HG03095 (cell line): Measurements from ENCODE around the gene ZCCHC24.

Experiments used
- ATAC-seq: cut with Tn5 transposase; IDR thresholded peaks from one replicate; pipeline ENCODE4 v1.9.1; 2021; ENCODE audit warnings: moderate library complexity; ENCODE audit not compliant: unreplicated experiment

Gene ZCCHC24

DNA sequence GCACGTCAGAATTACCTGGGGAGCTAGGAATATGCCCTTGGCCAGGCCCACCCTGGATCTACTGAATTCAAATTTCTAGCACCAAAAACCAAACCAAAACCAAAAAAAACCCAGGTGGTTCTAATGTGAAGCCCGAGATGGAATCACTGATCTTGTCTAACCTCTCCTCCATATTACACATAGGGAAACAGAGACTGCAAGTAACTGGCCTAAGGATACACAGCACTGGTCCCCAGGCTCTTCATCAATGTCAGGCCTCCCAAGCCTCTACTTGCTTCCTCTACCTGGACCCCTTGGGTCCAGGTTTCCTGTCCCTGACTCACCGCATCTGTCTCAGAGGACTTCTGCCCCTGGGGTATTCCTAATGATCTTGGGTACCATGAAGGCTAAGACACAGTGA is 30.7 kb downstream of the ZCCHC24 start:
- ATAC-seq: no peak

DNA sequence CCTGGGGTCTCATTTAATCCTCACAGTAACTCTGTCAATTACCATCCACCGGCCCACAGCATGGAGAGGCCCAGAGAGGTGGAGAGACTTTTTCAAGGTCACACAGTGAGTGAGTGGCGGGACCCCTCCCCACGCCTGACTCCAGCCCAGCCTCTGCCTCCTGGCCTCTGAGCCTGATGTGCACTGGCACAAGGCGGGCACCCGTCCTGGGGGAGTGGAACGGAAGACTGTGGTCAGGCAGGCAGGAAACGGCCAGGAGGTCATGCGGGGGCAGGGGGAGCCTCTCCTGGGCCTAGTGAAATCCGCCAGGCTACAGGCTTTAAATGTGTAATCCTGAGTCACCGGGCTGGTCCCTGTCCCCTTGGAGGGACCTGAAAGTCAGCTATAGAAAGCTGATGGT is 32.2 kb downstream of the ZCCHC24 start:
- no peak for ATAC-seq

DNA sequence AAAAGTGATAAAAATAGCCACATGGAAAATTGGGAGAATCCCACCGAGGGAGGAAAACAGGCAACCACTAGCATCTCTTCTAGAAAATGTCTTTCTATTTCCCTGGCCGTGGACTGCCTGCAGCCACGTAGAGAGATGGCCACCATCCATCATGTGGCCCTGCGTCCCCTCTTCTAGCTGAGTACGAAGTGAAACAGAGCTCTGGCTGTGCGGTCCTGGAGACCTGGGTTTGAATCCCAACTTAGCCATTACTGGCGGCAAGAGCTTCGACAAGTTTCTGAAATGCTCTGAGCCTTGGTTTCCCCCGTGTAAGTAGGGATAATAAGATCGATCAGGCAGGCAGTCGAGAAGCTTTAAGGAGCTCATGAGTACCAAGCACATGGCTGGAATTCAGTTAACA is 32.9 kb downstream of the ZCCHC24 start:
- ATAC-seq: no peak

DNA sequence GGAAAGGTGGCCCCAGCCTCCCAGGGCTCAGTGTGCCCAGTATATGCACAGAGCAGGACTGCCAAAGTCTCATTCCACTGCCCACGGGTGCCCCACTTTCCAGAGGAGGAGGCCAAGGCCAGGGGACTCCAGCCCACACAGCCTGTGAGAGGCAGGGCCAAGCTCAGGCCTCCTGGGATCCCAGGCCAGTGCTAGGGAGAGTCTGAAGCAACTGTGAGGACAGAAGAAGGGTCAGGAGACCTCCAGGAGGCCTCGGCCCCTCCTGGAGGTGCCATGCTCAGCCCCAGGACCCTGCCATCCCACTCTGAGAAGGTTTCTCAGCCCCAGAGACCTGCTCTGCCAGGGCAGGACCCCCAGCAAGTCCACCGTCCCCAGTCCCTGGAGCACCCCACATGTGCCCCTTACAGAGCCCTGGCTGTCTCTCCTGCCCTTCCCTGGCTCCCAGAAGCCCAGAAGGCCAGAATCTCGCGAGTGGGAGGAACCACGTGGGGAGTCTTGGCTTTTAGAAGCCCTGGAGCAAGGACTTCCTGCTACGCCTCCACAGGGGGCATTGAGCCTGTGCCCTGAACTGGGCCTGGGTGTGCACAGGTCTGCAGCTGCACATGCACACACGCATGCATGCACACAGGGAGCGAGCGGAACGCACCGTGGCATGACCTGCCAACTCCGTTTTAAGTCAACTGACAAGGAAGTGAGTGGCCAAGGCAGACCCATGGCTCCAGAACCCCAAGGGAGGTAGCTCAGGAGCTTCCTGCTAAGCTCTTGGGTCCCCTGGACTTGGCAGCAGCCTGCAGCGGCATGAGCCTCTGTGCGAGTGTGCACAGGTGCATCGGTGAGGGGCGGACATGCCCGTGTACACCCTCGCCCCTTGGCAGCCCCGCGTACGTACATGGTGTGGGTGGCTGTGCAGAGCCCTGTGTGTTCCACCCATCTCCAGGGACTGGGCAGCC is 33.6 kb downstream of the ZCCHC24 start:
- ATAC-seq: no peak

DNA sequence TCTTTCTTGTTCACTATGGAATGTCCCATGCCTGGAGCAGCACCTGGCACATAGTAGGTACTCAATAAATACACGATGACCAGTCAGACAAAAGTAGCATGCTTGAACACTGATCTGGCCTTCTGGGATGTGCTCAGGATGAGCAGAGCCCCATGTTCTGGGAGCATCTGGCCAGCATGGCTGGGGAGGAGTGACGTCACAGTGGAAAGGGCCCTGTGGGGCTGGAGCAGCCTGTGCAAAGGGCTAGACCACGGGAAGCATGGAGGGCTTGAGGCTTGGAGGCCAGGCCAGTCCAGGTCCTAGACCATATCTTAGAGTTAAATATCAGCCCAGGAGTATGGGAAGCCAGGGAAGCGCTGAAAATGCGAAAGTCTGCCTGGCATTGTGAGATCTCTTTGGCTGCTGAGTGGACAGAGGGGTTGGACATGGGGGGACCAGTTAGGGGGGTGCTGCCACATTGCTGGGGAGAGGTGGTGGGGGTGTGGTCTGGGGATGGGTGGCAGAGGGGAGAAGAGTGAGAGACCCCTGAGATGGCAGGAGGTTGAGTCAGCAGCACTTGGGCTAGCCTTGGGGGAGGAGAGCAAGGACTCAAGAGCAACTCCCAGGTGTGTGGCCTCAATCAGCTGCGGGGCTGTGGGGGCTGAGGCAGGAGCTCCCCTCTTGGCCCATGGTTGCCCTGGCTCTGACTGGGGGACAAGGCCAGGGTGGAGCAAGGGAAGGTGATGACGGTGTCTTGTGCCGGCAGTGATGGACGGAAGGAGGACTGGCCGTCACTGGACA is 34.9 kb downstream of the ZCCHC24 start:
- ATAC-seq: no peak

DNA sequence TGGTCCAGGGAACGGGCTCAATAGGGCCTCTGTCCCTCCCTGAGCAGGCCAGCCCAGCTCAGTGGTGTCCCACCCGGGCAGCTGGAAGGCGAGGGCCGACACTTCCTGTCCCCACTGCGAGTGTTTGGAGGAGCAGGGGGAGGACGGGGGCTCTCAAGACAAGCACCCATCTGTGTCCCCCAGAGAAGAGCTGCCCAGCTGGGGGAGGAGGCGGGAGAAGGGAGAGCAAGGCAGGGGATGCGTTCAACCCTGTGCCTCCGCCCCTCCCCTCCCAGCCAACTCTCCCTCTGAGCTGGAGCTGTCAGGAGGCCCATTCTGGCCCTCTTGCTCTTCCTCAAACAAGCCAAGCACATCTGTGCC is 35.7 kb downstream of the ZCCHC24 start:
- ATAC-seq: no peak

DNA sequence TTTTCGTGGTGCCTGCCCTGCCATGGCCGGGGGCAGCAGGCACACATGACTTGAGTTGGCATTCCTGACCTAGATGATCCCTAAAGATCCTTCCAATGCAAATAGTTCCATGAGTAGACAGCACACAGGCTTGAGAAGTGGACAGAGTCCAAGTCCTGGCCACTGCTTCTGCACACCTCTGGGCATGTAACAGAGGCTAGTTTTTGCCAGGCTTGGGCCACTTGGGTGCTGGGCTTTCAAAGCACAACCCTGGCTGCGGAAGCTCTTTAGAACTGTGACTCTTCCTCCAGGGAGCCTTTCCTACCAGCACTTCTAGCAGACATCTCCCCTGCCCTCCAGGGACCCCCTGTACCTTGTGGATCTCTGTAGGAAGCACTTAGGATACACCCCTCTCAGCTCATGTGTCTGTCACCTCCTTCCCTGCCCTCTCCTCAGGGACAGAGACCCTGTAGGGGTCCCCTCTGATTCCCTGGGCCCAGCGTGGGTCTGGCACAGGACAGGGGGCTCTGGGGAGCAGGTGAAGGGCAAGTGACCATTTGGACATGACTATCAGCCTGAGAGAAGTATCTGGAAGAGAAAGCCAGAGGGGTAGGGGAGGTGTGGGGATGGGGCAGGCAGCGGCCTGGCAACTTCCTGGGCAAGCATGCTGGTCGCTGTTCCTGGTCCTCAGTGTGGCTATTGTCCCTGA is 36.2 kb downstream of the ZCCHC24 start:
- ATAC-seq: no peak

DNA sequence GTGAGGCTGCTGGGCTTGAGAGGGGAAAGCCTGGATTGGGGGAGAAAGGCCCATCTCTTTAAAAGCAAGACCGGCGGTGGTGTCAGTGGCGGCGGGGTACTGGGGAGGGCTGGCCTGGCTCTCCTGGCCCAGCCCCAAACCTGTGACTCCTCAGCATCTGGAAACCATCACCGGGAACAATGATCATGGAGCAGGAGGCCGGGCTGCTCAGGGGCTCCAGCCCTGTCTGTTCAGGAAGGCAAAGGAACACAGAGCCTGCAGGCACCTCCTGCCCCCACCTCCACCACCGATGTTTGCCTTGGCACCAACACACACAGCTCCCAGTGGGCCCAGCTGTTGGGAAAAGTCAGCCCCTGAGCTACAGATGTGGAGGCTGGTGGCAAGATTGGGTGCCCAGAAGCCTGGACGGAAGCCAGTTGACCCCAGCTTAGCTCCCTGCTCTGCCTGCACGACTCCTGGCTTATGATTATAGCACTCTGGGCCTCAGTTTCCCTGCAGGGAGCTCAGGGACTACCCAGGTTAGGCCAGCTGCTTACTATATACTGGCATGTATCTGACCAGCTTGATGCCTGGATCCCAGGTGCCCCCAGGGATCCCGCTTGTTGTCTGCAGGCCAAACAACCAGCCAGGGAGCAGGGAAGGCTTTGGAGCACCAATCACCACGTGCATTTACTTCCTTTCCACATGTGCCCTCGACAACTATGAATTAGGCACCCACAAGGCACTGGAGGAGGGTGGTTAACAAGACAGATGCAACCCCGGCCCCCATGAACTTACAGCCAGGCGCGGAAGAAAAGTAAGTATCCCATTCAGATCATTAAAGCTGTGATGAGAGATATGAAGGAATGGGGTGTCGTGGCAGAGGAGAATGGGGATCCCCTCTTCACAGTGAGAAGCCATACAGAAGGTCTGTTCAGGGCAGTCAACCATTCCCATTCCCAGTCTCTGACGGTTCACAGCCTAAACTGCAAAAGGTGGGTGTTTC is 37.3 kb downstream of the ZCCHC24 start:
- ATAC-seq: no peak

DNA sequence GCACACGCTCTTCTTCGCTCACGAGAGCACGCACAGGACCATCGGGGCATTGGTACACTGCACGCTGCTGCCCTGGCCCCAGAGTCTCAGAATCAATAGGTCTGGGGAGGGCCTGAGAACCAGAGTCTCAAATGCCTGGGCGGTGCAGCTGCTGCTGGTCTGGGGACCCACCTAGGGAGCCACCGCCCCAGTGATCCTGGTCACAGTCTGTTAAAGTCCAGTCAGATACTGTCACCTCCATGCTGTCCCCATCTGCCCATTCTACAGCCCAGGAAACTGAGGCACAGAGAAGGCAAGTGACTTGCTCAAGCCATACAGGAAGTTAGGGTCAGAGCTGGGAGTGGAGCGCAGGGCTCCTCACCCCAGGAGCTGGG is 38.0 kb downstream of the ZCCHC24 start:
- no peak for ATAC-seq

DNA sequence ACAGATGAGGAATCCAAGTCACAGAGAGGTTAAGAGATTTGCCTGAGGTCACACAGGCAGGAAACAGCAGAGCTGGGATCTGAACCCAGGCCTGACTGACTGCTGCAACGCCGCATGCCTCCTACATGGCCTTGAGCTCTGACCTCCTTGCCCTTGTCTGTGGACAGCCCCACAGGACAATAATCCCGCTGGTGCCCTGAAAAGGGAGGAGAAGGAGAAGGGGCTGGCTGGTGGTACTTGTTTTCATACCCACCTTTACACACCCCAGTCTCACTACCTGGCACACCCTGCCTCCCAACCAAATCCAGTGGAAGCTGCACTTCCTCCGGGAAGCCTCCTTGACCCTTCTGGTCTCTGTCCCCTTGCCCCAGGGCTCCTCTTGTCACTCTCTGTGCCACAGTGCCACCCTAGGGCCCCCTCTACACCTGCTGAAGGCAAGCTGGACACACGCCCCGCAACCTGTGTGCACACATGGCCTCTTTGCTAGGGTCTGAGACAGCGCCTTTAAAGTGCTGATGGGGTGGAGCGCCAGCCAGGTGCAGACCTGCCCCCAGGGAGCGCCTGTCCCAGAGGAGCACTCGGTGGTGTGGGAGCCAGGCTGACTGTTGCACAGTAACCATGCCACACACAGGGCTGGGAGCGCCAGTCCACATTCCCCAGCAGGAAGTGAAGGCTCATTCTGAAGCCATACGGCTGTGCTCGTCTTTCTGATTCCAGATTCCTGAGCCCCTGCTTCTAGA is 38.6 kb downstream of the ZCCHC24 start:
- ATAC-seq: no peak

DNA sequence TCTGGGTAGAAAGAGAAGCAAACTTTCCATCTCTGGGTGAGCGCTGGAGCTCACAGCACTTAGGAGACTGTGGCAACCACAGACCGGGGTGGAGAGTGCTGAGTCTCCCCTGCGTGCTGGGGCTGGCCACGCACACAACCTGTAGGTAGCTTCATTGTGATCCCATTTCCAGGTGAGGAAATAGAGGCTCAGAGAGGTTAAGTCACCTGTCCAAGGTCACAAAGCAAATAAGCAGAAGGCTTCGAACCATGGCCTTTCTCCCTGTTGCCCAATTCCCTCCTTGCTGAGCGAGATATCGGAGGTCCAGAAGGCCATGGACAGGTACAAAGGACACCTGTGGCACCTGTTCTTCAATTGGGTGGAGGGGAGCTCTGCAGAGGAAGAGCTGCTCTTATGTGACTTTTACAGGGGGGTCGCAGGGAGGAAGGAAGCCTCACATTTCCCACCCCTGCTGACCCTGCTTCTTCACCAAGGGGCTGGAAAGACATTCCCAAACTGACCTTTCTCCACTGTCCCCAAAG is 39.4 kb downstream of the ZCCHC24 start:
- ATAC-seq: no peak

DNA sequence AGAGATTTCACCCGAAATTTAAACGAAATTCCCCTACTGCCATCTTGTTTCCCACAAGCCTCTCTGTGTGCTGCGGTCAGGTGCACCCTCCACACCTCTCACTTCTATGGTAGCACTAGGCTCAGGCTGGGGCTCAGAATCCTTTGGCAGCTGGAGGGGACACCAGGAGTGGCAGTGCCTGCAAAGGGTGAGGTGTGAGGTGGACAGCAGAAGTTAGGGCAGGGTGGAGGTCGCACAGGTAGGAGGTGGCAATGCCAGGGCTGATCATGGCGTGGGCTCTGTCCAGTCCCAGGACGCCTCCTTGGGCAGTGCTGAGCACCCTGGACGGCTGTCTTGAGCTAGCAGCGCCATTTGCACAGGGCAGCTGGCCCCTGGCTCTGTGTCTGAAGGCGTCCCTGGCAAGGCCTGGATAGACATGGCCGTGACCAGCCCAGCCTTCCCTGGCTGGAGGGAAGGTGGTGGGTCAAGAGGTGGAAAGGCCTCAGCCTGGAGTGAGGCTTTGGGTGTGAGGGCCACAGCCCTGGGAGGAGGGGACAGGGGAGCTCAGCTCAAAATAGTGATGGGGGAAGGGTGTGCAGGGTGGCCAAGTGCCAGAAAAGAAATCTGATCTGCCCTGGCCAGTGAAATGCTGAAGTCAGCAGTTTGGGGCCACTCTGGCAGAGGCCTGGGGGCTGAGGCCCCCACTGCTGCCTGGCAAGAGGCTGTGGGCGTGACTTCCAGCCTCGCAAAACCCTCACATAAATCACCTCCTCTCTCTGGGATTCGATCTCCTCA is 40.0 kb downstream of the ZCCHC24 start:
- no peak for ATAC-seq

DNA sequence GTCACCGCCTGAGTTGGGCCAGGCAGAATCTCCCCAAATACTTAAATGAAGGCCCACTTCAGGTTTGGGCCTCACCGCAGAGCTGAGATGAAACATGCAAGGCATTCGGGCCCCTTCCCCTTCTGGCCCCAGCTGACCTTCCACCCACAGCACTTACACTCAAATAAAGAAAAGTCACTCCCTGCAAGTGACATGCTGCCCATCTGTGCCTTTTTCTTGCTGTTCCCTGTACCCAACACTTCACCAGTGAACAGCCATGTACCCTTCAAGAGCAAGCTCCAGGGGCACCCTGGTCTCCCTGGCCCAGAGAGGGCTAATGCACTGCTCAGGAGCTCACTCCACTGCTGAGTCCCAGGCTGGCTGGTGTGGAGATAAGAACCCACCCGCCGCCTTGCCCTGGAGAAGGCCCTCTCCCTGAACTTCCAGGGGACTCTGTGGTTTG is 40.7 kb downstream of the ZCCHC24 start:
- ATAC-seq: no peak

DNA sequence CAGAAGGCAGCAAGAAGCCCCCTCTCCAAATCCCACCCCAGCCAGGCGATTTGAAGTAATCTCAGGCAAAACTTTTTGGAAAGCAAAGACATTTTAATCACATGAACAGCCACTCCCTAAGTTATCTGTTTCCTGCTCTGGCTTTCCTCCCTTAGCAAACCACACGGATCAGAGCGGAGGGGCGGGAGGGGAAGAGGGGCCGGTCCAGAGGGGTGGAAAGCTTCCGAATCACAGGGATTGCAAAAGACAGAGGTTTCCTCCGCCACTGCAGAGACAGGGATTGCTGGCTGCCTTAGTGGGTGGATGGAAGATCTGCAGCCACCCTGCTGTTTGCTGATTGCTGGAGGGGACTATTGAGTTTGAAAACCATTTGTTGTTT is 41.2 kb downstream of the ZCCHC24 start:
- no peak for ATAC-seq

DNA sequence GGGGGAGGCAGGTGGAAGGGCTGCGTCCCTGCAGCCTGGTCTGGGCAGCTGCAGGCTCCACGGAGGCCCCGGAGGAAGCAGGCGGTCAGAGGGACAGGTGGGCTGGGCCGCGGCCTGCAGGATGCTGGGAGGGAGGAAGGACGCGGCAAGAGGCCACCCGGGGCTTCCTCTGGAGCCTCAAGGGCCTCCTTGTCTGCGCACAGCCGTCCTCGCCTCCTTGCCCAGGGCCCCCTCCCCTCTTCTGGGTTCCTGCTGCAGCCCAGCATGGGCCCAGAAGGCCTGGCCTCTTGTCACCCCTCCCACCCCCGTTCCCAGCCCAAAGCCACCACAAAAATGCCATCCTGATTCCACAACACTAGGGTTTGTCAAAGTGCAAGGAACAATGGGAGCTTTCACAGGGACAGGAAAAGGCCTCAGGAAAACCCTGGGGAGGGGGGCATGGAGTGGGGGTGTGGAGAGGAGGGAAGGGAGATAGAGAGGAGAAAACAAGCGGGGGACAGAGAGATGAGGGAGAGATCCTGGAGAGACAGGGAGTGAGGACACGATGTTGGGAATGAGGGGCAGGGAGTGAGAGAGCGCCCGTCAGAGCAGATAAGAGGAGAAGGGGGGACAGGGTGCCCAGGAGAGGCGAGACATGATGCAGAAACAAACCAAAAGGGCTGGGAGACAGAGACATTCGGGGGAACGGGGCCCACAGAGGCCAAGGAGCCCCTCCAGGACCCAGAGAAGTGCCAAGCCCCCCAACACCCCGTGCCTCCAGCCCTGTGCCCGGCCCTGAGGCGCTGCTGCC is 41.8 kb downstream of the ZCCHC24 start:
- ATAC-seq: no peak

DNA sequence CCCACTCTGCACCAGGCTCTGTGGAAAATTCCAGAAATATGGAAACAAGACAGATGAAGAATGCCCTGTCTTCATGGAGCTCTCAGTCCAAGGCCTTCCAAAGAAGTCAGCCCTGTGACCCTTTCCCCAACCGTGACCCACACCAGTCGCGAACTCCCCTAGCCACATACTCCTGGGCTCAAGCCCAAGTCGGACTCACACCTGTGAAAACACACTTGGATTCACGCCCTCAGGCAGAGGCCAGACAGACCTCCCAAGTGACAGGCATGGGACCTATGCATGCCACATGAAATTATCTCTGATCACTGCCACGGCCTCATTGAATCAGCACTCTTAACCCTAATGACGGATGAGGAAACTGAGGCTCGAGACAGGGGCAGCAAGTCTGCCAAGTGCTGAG is 42.5 kb downstream of the ZCCHC24 start:
- ATAC-seq: no peak

DNA sequence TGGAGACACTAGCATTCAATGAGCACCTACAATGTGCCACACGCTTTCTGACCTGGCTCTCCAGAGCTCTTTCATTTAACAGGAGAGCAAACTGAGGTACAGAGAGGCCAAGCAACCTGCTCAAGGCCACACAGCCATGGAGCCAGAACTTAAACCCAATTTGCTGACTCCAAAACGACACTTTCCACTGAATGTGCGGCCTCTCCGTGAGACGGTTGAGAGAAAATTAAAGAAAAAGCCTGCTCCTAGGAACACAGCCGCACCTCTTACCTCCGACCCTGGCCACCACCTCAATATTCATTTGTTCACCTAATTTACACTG is 42.8 kb downstream of the ZCCHC24 start:
- ATAC-seq: no peak
